Activated naive CD4-positive, alpha-beta T cell treated with anti-CD3 and anti-CD28 coated beads, Interleukin-2, amount 10 ng/mL, durations not matched to agents 7 days and 5 days (primary cell): ENCODE data around the gene GVQW3.
"Not testable (repeated sequence)": the region's sequence is repeated elsewhere in the genome, so short reads cannot be mapped to it uniquely, and the experiment has no call there.

Experiments
- CTCF ChIA-PET: fragments of 350-600 bp; sonication (Branson Sonifier 250); formaldehyde crosslinking; loops from one replicate; lab custom pipeline; 2021; ENCODE audit warnings: antibody characterized with exemption; lab: Charles Lee
- DNase-seq: peaks from one replicate; pipeline ENCODE4 v3.0.0-alpha.2; 2020
- H3K27ac Mint-ChIP-seq: one replicate; pipeline ENCODE4 v1.8.0; 2021; ENCODE audit warnings: mild to moderate bottlenecking, moderate library complexity, mixed read lengths
- H3K27me3 Mint-ChIP-seq: one replicate; pipeline ENCODE4 v1.8.0; 2021; ENCODE audit warnings: mild to moderate bottlenecking, mixed read lengths
- H3K36me3 Mint-ChIP-seq: one replicate; pipeline ENCODE4 v1.8.0; 2021; ENCODE audit warnings: mixed read lengths
- H3K4me1 Mint-ChIP-seq: one replicate; pipeline ENCODE4 v1.8.0; 2021; ENCODE audit warnings: mixed read lengths
- H3K4me3 Mint-ChIP-seq: one replicate; pipeline ENCODE4 v1.8.0; 2021; ENCODE audit warnings: mild to moderate bottlenecking, moderate library complexity, mixed read lengths
- H3K9me3 Mint-ChIP-seq: one replicate; pipeline ENCODE4 v1.8.0; 2021; ENCODE audit warnings: mixed read lengths

Gene GVQW3

DNA sequence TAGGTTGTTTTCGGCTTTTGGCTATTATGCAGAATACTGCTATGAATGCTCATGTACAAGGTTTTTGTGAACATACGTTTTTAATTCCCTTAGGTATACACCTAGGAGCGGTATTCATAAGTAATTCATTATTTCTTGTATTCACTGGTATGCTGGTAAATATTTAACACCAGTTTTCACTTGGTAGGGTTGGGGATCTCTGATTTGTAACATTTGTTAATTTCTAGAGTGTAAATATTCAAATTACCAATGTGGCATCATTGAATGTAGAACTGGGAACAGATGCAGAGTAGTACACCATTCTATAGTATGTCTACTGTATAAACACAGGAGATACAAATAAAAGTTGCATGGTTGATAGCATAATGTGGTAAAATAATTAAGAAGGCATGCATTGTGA lies 16.3 kb downstream of the GVQW3 start:
- H3K27me3 Mint-ChIP-seq, result peaks cover 9% of the 10 kb centered on the region
- no peak overlapping the region for H3K4me3 Mint-ChIP-seq
- CTCF ChIA-PET, result no interaction called here
- no peaks in the 10 kb centered on the region for H3K4me1 Mint-ChIP-seq
- DNase-seq, result no peak
- H3K27ac Mint-ChIP-seq, result no peak overlapping the region
- H3K9me3 Mint-ChIP-seq, result no peaks in the 10 kb centered on the region
- no peaks in the 10 kb centered on the region for H3K36me3 Mint-ChIP-seq

DNA sequence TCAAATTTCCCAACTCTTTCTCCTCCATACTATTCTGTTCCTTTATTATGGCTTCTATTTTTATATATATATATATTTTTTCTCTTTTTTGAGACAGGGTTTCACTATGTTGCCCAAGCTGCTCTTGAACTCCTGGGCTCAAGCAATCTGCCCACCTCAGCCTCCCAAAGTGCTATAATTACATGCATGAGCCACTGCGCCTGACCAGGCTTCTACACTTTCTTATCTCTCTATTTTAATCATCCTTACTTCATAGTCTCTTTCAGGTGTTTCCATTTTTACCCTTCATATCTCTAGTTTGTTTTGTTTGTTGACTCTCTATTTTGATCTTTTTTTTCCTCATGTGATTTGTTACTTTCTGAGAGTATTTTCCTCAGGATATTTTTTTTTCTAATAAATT lies 19.8 kb downstream of the GVQW3 start:
- Mint-ChIP-seq H3K27ac (no peak overlapping the region), H3K4me1 (no peaks in the 10 kb centered on the region), H3K9me3 (no peaks in the 10 kb centered on the region), H3K27me3 (peaks cover 7% of the 10 kb centered on the region), H3K36me3 (no peaks in the 10 kb centered on the region), H3K4me3 (no peak overlapping the region)
- CTCF ChIA-PET, result no interaction called here
- DNase-seq, result no peak

GRCh38 chr11:76401484-76401883 lies 20.4 kb downstream of the GVQW3 start:
- H3K4me3 Mint-ChIP-seq, H3K36me3 Mint-ChIP-seq, H3K9me3 Mint-ChIP-seq, H3K4me1 Mint-ChIP-seq, DNase-seq, CTCF ChIA-PET, H3K27me3 Mint-ChIP-seq, H3K27ac Mint-ChIP-seq: not testable (repeated sequence)

- Mint-ChIP-seq H3K9me3 (no peaks in the 10 kb centered on the region), H3K36me3 (no peaks in the 10 kb centered on the region), H3K27ac (no peak overlapping the region), H3K4me1 (no peaks in the 10 kb centered on the region), H3K4me3 (no peak overlapping the region), H3K27me3 (peaks cover 17% of the 10 kb centered on the region)
- DNase-seq, result no peak
- CTCF ChIA-PET, result no interaction called here
Observed at GRCh38 chr11:76406359-76406758, 25.2 kb downstream of the GVQW3 start.

GRCh38 chr11:76408171-76408965 lies 27.2 kb downstream of the GVQW3 start:
- H3K4me1 Mint-ChIP-seq, result no peaks in the 10 kb centered on the region
- no peak overlapping the region for H3K4me3 Mint-ChIP-seq
- CTCF ChIA-PET, result no interaction called here
- H3K27ac Mint-ChIP-seq, result no peak overlapping the region
- DNase-seq, result no peak
- peaks cover 24% of the 10 kb centered on the region for H3K27me3 Mint-ChIP-seq
- no peaks in the 10 kb centered on the region for H3K36me3 Mint-ChIP-seq
- no peaks in the 10 kb centered on the region for H3K9me3 Mint-ChIP-seq

GRCh38 chr11:76410851-76411357 lies 29.8 kb downstream of the GVQW3 start:
- Mint-ChIP-seq H3K36me3 (no peaks in the 10 kb centered on the region), H3K4me1 (no peaks in the 10 kb centered on the region), H3K27me3 (peaks cover 34% of the 10 kb centered on the region), H3K4me3 (no peak overlapping the region), H3K9me3 (no peaks in the 10 kb centered on the region), H3K27ac (no peak overlapping the region)
- CTCF ChIA-PET, result no interaction called here
- no peak for DNase-seq

DNA sequence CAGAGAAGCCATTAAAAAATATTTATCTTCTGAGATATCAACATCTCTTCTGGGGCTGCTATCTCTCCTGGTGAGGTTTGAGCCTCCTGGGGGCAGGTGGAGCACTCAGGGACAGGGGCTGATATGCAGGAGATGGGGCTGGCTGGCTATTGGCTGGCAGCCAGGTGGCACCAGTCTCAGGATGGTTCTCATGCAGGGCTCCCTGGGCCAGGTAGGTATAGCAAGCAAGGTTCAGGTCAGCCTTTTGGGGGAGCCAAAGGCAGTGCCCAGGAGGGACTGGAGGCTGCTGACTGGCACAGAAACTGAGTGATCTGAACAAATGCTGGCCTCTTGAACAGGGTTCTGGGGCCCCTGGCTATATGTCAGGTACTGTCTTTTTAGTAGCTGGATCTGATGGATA lies 34.0 kb downstream of the GVQW3 start:
- Mint-ChIP-seq H3K27me3 (peaks cover 40% of the 10 kb centered on the region), H3K9me3 (no peaks in the 10 kb centered on the region), H3K27ac (no peak overlapping the region), H3K4me1 (no peaks in the 10 kb centered on the region), H3K4me3 (no peak overlapping the region), H3K36me3 (no peaks in the 10 kb centered on the region)
- no peak for DNase-seq
- CTCF ChIA-PET, result interaction anchor here (0.8 kb wide), 1 partner anchor 11 kb away, joined by 4 read pairs; no protein-coding TSS in a partner anchor

DNA sequence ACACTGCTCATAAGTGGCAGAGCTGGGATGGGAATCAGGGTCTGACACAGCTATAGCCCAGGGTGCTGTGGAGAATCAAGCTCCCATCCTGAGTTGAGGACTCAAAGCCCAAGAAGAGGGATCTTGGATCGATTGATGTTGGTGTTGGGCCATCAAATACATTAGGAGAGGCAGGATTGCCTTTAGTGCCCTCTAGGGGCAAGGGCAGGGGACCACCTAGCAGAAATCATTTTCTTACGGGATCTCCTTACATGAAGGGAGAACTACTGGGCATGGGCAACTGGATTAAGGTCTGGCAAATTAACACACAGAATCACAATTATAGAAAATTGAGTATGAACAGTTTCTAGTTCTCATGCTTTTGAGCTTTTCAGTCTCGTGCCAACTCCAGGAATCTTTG lies 38.8 kb downstream of the GVQW3 start:
- CTCF ChIA-PET, result interaction anchor here (1.2 kb wide), 1 partner anchor 38 kb away, joined by 4 read pairs; the partner anchor contains the start of gene GVQW3
- no peak overlapping the region for H3K27ac Mint-ChIP-seq
- H3K4me1 Mint-ChIP-seq, result peaks cover 6% of the 10 kb centered on the region
- H3K27me3 Mint-ChIP-seq, result peaks cover 18% of the 10 kb centered on the region
- no peaks in the 10 kb centered on the region for H3K36me3 Mint-ChIP-seq
- DNase-seq, result peak; percentile 30
- no peaks in the 10 kb centered on the region for H3K9me3 Mint-ChIP-seq
- H3K4me3 Mint-ChIP-seq, result no peak overlapping the region

DNA sequence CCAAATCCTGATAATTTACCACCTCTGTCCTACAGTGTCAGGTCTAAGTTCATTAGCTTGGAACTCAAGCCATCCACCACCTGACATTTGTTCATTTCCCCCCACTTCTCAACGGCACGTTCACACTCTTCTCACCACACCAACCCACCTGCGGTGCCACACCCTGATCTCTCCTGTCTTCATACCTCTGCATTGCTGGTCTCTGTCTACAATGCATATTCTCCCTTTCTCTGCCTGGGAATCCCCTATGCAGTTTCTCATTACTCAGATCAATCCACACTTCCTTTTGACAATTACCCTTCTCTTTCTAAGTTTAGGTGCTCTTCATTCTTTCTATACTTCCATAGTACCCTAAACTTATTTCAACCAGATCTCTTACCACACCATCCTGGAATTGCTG lies 43.3 kb downstream of the GVQW3 start:
- H3K4me3 Mint-ChIP-seq, result no peak overlapping the region
- H3K9me3 Mint-ChIP-seq, result no peaks in the 10 kb centered on the region
- DNase-seq, result no peak
- no peak overlapping the region for H3K27ac Mint-ChIP-seq
- peaks cover 24% of the 10 kb centered on the region for H3K27me3 Mint-ChIP-seq
- no peaks in the 10 kb centered on the region for H3K36me3 Mint-ChIP-seq
- CTCF ChIA-PET, result no interaction called here
- peaks cover 6% of the 10 kb centered on the region for H3K4me1 Mint-ChIP-seq

- Mint-ChIP-seq H3K4me1 (peaks cover 6% of the 10 kb centered on the region), H3K36me3 (no peaks in the 10 kb centered on the region), H3K9me3 (no peaks in the 10 kb centered on the region), H3K27me3 (peaks cover 18% of the 10 kb centered on the region), H3K4me3 (no peak overlapping the region), H3K27ac (no peak overlapping the region)
- DNase-seq, result no peak
- CTCF ChIA-PET, result no interaction called here
Observed at GRCh38 chr11:76424891-76425290, 43.8 kb downstream of the GVQW3 start.

DNA sequence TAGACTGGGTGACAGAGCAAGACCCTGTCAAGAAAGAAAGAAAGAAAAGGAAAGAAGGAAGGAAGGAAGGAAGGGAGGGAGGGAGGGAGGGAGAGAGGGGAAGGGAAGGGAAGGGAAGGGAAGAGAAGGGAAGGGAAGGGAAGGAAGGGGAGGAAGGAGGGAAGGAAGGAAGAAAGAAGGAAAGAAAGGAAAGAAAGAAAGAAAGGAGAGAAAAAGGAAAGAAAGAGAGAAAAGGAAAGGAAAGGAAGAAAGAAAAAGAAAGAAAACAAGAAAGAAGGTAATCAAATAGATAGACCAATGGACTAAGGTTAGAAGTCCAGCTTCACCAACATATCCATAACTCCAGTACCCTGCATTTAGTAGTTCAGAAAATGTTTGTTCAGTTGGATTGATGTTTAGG lies 45.5 kb downstream of the GVQW3 start:
- Mint-ChIP-seq H3K36me3 (no peaks in the 10 kb centered on the region), H3K9me3 (no peaks in the 10 kb centered on the region), H3K27me3 (peaks cover 17% of the 10 kb centered on the region), H3K27ac (no peak overlapping the region), H3K4me1 (peaks cover 6% of the 10 kb centered on the region), H3K4me3 (no peak overlapping the region)
- CTCF ChIA-PET, result no interaction called here
- no peak for DNase-seq

DNA sequence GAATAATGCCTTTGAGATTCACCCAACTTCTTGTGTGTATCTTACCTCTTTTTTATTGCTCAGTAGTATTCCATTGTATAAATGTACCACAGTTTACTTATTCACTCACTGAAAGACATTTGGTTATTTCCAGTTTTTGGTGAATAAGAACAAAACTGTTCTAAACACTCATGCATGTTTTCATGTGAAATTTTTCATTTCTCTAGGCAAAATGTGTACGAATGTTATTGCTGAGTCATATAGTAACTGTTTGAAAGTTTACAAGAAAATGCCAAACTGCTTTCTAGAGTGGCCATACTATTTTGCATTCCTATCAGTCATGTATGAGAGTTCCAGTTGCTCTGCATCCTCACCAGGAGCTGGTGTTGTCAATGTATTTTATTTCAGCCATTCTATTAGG lies 54.9 kb downstream of the GVQW3 start:
- Mint-ChIP-seq H3K9me3 (no peaks in the 10 kb centered on the region), H3K27me3 (peaks cover 8% of the 10 kb centered on the region), H3K4me3 (no peak overlapping the region), H3K27ac (no peak overlapping the region), H3K4me1 (peaks cover under 1% of the 10 kb centered on the region), H3K36me3 (peaks cover 1% of the 10 kb centered on the region)
- CTCF ChIA-PET, result no interaction called here
- DNase-seq, result no peak

GRCh38 chr11:76443268-76443980 lies 62.3 kb downstream of the GVQW3 start:
- no peaks in the 10 kb centered on the region for H3K27me3 Mint-ChIP-seq
- peak overlapping the region; percentile 93 for H3K27ac Mint-ChIP-seq
- DNase-seq, result no peak
- peak overlapping the region; percentile 97 for H3K4me3 Mint-ChIP-seq
- CTCF ChIA-PET, result no interaction called here
- peaks cover 36% of the 10 kb centered on the region for H3K4me1 Mint-ChIP-seq
- H3K9me3 Mint-ChIP-seq, result no peaks in the 10 kb centered on the region
- peaks cover 26% of the 10 kb centered on the region for H3K36me3 Mint-ChIP-seq

GRCh38 chr11:76444065-76444383 lies 62.9 kb downstream of the GVQW3 start:
- peak overlapping the region; percentile 93 for H3K27ac Mint-ChIP-seq
- DNase-seq, result no peak
- peaks cover 29% of the 10 kb centered on the region for H3K36me3 Mint-ChIP-seq
- H3K4me3 Mint-ChIP-seq, result peak overlapping the region; percentile 97
- peaks cover 36% of the 10 kb centered on the region for H3K4me1 Mint-ChIP-seq
- CTCF ChIA-PET, result no interaction called here
- H3K27me3 Mint-ChIP-seq, result no peaks in the 10 kb centered on the region
- no peaks in the 10 kb centered on the region for H3K9me3 Mint-ChIP-seq
